H1 (cell line): Measurements from ENCODE around the gene EPHA8. TPM values are rescaled to one million over a fixed set of nuclear protein-coding genes. Genes with fewer than 3 reads are reported as not detected.

Experiments used
- CHD7 ChIP-seq: fragments of 300-600 bp; sonication (generic); IDR thresholded peaks from 2 replicates; pipeline ENCODE4 v1.7.1; 2012; ENCODE audit warnings: low read length, moderate library complexity, mild to moderate bottlenecking, inconsistent platforms; ENCODE audit not compliant: insufficient replicate concordance
- E2F6 ChIP-seq: IDR thresholded peaks from 2 replicates; pipeline ENCODE4 v1.6.1; 2012; ENCODE audit warnings: inconsistent platforms
- JUND ChIP-seq: IDR thresholded peaks from 2 replicates; pipeline ENCODE4 v1.6.1; 2011; ENCODE audit warnings: mild to moderate bottlenecking, improper control_type of control experiment, low read length
- SRF ChIP-seq: IDR thresholded peaks from 2 replicates; pipeline ENCODE4 v1.6.1; 2011; ENCODE audit warnings: mild to moderate bottlenecking, low read depth, low read length, moderate library complexity
- polyA plus RNA-seq, 7 experiments: library from polyadenylated mRNA; depleted of rRNA in 3 of 7; stranded (reverse) in 5 of 7; unstranded in 2 of 7; fragments of >200 nt in 5 of 7; fragments of 200-250 nt in 2 of 7; gene quantifications; 1 replicate in 5 of 7; 2 replicates in 1 of 7; 4 replicates in 1 of 7; pipeline versions ENCODE4 v1.2.1 to v1.2.3, GENCODE V29; 2011 to 2013; ENCODE audit warnings: missing spikeins in 2 of 7, mixed read lengths in 2 of 7
- total RNA-seq: library from RNA; stranded (reverse); fragmentation: NEBNext Ultra II Directional; extraction: Animal tissue kit (Norgen Biotek cat#: 25700); gene quantifications from 2 replicates; pipeline ENCODE4 v1.2.1, GENCODE V29; 2021

Gene EPHA8
- total and polyA plus RNA-seq, 2 of the 8 experiments (the other 6 are each of a cell fraction or from before 2014, with no cell fraction given): 4.0 to 8.4 TPM

- TF ChIP-seq CHD7 (no peak), E2F6 (no peak), JUND (no peak), SRF (no peak)
These were observed 23.7 kb upstream of the EPHA8 start (continued) for GRCh38 chr1:22539510-22540118.
